Uterus (tissue), 4 donors: ENCODE measurements around the gene NT5DC3. TPM values are rescaled to one million over a fixed set of nuclear protein-coding genes. Genes with fewer than 3 reads are reported as not detected.

Experiments
- DNase-seq, 2 donors: peaks; one replicate each; pipeline ENCODE4 v3.0.0-alpha.2; 2019 to 2020
- H3K27ac ChIP-seq, 2 donors: fragments of 200-600 bp; sonication (generic); 1 replicate in 1 of 2; 2 replicates in 1 of 2; pipeline ENCODE4 v1.5.1; 2016 to 2018
- H3K27me3 ChIP-seq, 2 donors: fragments of 200-600 bp; sonication (generic); one replicate each; pipeline ENCODE4 v1.5.1; 2018 to 2019; ENCODE audit warnings: control low read depth in 1 of 2
- H3K36me3 ChIP-seq, 2 donors: fragments of 200-600 bp; sonication (generic); one replicate each; pipeline ENCODE4 v1.5.1; 2019; ENCODE audit warnings: control low read depth in 1 of 2
- H3K4me1 ChIP-seq, 2 donors: fragments of 200-600 bp; sonication (generic); one replicate each; pipeline ENCODE4 v1.5.1; 2018 to 2019; ENCODE audit warnings: control low read depth in 1 of 2
- H3K4me3 ChIP-seq, 2 donors: fragments of 200-600 bp; sonication (generic); 1 replicate in 1 of 2; 2 replicates in 1 of 2; pipeline ENCODE4 v1.5.1; 2018 to 2019; ENCODE audit warnings: mild to moderate bottlenecking in 1 of 2
- H3K9me3 ChIP-seq, 2 donors: fragments of 200-600 bp; sonication (generic); one replicate each; pipeline ENCODE4 v1.5.1; 2019; ENCODE audit warnings: control low read depth in 1 of 2
- POLR2A ChIP-seq, 2 donors: fragments of 450-650 bp; IDR thresholded peaks; one replicate each; pipeline ENCODE4 v1.6.1; 2016; ENCODE audit warnings: antibody characterized with exemption in 2 of 2, mild to moderate bottlenecking in 1 of 2, moderate library complexity in 1 of 2
- intact Hi-C: fragments of 100-400 bp; cut with DNase I; formaldehyde crosslinking; loops from one replicate; pipeline ENCODE4 v1.15.1; 2023; ENCODE audit warnings: low total_unique reads
- total RNA-seq, 4 donors: library from RNA; depleted of rRNA in 3 of 4; stranded (reverse); fragments of >200 nt in 3 of 4; gene quantifications; one replicate each; pipeline versions ENCODE4 v1.1.0 to v1.2.4, GENCODE V29; 2014 to 2023
- TF ChIP-seq, protein P1 (sequence below), 4 experiments: fragments of 200-600 bp in 2 of 4; fragments of 450-650 bp in 2 of 4; sonication (generic) in 2 of 4; IDR thresholded peaks; one replicate each; pipeline ENCODE4 v1.5.1; 2016 to 2019; ENCODE audit warnings: antibody characterized with exemption in 4 of 4, mild to moderate bottlenecking in 2 of 4, moderate library complexity in 1 of 4
- donor health status: DM: yes; HTN: yes; CAD: no.

Gene NT5DC3
- total RNA-seq, 4 donors from 2014 or later: 5.6 to 60.9 (median 15.9) TPM

DNA sequence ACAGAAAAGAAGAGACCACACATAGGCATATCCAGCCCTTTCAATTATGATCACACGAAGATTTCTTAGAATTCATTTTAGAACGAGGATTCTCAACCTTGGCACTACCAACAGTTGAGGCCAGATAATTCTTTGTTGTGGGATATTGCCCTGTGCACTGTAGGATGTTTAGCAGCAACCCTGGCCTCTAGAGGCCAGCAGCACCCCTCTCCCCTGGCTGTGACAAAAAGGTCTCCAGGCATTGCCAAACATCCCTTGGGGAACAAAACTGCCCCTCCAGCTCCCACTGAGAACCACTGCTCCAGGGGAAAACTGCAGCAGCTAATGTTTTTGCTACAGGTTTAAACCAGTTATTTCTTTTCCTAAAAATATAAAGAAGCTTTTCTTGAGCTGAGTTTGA lies 7.1 kb downstream of the NT5DC3 start:
- DNase-seq: no peak
- H3K4me3 ChIP-seq: no peak overlapping the region
- H3K36me3 ChIP-seq: no peaks in the 10 kb centered on the region
- TF ChIP-seq POLR2A (IDR thresholded peaks at IDR 0.05): no peak
- TF ChIP-seq, protein P1, sequence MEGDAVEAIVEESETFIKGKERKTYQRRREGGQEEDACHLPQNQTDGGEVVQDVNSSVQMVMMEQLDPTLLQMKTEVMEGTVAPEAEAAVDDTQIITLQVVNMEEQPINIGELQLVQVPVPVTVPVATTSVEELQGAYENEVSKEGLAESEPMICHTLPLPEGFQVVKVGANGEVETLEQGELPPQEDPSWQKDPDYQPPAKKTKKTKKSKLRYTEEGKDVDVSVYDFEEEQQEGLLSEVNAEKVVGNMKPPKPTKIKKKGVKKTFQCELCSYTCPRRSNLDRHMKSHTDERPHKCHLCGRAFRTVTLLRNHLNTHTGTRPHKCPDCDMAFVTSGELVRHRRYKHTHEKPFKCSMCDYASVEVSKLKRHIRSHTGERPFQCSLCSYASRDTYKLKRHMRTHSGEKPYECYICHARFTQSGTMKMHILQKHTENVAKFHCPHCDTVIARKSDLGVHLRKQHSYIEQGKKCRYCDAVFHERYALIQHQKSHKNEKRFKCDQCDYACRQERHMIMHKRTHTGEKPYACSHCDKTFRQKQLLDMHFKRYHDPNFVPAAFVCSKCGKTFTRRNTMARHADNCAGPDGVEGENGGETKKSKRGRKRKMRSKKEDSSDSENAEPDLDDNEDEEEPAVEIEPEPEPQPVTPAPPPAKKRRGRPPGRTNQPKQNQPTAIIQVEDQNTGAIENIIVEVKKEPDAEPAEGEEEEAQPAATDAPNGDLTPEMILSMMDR (IDR thresholded peaks at IDR 0.05): no peak
- H3K9me3 ChIP-seq: no peaks in the 10 kb centered on the region
- intact Hi-C loops: no loop called here
- peak overlapping the region; percentile 57 to 68 for H3K27ac ChIP-seq
- no peaks in the 10 kb centered on the region for H3K27me3 ChIP-seq
- H3K4me1 ChIP-seq: peaks cover 0 to 7% of the 10 kb centered on the region in 2 donors

DNA sequence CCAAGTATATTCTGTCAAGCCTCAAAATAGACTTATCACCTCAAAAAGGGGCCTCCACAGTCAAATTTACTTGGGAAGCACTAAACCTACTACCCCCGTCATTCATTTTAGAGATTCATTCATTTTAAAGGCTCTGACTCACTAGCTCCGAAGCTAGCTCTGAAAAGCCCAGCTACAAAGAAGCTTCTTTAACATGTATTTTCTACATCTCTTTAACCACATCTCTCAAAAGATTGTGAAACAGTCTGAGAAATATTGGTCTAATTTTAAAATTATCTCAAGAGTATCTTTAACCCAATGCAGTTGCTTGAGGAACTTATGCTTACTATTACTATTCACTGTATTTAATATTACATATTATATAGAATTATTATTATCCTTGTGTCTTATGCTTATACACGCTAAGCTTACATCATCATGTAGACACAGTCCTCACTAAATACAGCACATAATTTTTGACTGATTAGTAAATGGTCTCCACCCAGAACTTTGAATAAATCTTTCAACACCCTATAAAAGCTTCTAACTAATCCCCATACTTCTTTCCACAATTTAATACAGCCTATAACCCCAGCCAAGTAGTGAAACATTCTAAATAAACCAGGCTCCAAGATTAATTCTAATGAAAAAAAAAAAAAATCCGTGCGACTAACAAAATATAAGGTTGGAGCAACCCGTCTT lies 7.8 kb downstream of the NT5DC3 start:
- no peaks in the 10 kb centered on the region for H3K9me3 ChIP-seq
- no peaks in the 10 kb centered on the region for H3K36me3 ChIP-seq
- DNase-seq: no peak
- intact Hi-C loops: no loop called here
- H3K27ac ChIP-seq: peak overlapping the region; percentile 57 to 68
- no peak overlapping the region for H3K4me3 ChIP-seq
- peaks cover 0 to 7% of the 10 kb centered on the region in 2 donors for H3K4me1 ChIP-seq
- H3K27me3 ChIP-seq: no peaks in the 10 kb centered on the region
- TF ChIP-seq, protein P1 (IDR thresholded peaks at IDR 0.05): no peak
- no peak for TF ChIP-seq POLR2A (IDR thresholded peaks at IDR 0.05)

DNA sequence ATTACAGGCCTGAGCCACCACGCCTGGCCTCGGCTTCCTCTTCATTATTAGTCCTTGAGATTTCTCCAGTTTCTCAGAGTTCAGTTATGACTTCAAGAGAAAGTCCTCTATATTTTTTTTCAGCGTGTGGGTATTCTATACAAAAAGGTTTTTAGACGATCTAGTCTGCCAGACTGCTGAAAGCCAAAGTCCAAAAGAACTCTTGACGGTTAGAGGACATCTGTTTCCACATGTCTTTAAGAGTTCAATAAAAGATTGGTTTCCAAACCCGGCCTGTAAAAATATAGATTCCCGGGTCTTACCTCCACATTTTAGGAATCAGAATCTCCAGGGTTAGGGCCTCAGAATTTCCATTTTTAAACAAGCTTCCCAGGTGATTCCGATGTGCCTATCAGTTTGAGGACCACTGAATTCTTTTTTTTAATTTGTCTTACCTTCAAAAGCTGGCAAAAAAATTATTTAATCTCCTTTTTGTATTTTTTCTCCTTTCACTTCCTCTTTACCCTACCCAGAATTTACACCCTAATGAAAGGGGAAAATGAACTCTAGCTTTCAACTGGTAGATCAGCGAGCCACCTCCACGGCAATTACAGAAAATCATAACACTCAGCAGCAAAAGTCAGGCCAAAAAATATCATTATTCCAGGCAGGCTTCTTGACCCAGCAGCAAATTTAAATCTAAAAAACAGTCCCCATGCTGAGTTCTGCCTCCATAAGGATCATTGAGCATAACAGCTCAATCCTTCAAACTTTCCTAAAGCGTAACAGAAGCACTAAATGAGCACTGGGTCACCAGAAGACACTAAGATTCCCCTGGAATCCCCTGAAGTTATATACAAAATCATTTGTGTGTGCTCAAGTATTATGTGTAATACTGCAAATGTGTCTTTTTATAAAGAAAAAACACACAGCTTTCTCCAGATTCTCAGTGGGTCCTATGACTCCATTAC lies 8.7 kb downstream of the NT5DC3 start:
- Histone ChIP-seq H3K4me3 (no peak overlapping the region), H3K4me1 (peaks cover 0 to 7% of the 10 kb centered on the region in 2 donors), H3K27ac (peak overlapping the region; percentile 41 to 68), H3K9me3 (no peaks in the 10 kb centered on the region), H3K36me3 (no peaks in the 10 kb centered on the region), H3K27me3 (no peaks in the 10 kb centered on the region)
- DNase-seq: no peak
- intact Hi-C loops: no loop called here
- no peak for TF ChIP-seq POLR2A (IDR thresholded peaks at IDR 0.05)
- TF ChIP-seq, protein P1 (IDR thresholded peaks at IDR 0.05): no peak

DNA sequence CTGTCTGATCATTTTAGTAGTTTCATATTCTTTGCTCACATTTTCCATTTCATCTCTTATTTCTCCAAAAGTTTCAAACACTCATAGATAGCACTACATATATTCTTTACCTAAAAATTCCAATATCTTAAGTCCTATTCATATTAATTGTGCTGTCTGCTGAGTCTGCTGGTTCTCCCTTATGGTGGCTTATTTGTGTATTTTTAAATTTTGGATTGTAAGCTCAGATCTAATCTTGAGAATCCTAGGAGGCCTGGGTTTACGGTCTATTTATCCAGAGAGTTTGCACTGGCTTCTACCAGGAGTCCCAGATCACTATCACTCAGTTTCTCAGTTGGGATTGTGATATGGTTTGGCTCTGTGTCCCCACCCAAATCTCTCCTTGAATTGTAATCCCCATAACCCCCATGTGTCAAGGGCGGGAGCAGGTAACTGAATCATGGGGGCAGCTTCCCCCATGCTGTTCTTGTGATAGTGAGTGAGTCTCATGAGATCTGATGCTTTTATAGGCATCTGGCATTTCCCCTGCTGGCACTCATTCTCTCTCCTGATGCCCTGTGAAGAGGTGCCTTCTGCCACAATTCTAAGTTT lies 10.2 kb downstream of the NT5DC3 start:
- H3K4me1 ChIP-seq: peaks cover 0 to 7% of the 10 kb centered on the region in 2 donors
- intact Hi-C loops: no loop called here

More for the DNA sequence above, 10.2 kb downstream of the NT5DC3 start:
- no peak overlapping the region for H3K27ac ChIP-seq
- no peak overlapping the region for H3K4me3 ChIP-seq
- no peaks in the 10 kb centered on the region for H3K36me3 ChIP-seq
- no peaks in the 10 kb centered on the region for H3K9me3 ChIP-seq
- DNase-seq: no peak
- H3K27me3 ChIP-seq: no peaks in the 10 kb centered on the region
- TF ChIP-seq, protein P1 (IDR thresholded peaks at IDR 0.05): no peak
- TF ChIP-seq POLR2A (IDR thresholded peaks at IDR 0.05): no peak
